ENCODE results near the gene CEMIP. TPM values are rescaled to one million over a fixed set of nuclear protein-coding genes. Genes with fewer than 3 reads are reported as not detected.

CEMIP gene
- total and polyA plus RNA-seq, 2 of the 13 experiments (the other 11 are each of a cell fraction or from before 2014, with no cell fraction given), result 4.3 to 28.5 TPM

DNA sequence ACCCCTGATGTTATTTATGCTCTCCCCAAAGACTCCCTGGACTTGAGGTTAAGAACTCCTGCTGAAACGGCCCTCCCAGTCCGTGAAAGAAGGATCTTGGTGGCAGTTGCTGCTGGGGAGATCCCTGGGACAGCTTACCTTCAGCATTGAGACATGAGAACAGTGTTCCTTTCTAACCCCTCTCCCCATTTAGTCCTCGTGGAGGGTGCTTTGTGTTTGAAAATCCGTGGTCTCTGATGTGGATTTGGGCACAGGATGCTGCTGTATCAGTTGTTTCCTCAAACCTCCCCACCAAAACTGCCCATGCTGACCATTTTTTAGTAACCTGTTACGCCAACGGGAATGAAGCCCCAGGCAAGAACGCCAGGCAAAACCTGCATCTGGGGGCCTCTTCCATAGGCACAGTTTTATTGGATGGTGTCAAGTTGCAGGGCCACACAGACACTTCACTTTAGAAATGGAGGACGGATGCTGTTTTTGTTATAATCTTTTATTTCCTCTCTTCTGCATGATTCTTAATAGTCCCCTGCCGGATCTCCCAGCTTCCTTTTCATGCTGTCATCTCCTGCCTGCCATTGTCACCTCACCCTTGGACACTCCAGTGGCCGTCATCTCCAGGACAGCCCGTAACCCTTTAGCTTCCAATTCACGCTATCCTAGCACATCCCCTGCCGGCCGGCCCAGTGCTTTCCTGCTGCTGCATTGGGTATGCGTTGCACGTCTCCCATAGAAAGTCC, 31.7 kb upstream of the CEMIP start:
- Histone ChIP-seq H3K27ac (ENCODE audit: extremely low read length, insufficient read depth, low read length) (no peak overlapping the region), H3K9ac (ENCODE audit: insufficient read depth, low read depth, low read length) (no peak overlapping the region), H3K79me2 (ENCODE audit: insufficient read depth, low read length) (peaks cover 2% of the 10 kb centered on the region), H3K4me2 (ENCODE audit: low read depth, low read length) (no peak overlapping the region), H3K4me1 (ENCODE audit: insufficient read depth, low read length) (peaks cover 27% of the 10 kb centered on the region), H4K20me1 (ENCODE audit: insufficient read depth, low read length) (no peaks in the 10 kb centered on the region), H2AFZ (ENCODE audit: low read length) (no peak overlapping the region), H3K4me3 (replicated peaks in 1 of 3; ENCODE audit: insufficient read depth in 1 of 3, low read depth in 2 of 3, low read length in 3 of 3) (no peak overlapping the region), H3K36me3 (replicated peaks in 1 of 2; ENCODE audit: control insufficient read depth in 1 of 2, insufficient read depth in 2 of 2, low read length in 2 of 2) (no peaks in the 10 kb centered on the region; a peak in 1 of 5 replicates), H3K9me3 (ENCODE audit: low read length) (no peaks in the 10 kb centered on the region), H3K27me3 (ENCODE audit: control insufficient read depth in 1 of 2, insufficient read depth in 2 of 2, low read length in 2 of 2) (no peaks in the 10 kb centered on the region)
- in situ Hi-C loops (cut with HindIII; ENCODE audit: extremely low pct_ligation_motif_present, low pct_unique_long_range_greater_than_20kb), result no loop called here
- 95% methylated on average over 16 of the region's 16 CpGs for WGBS (ENCODE audit: low lambda C conversion rate)
- FAIRE-seq (no peak), ATAC-seq (no peak), DNase-seq (ENCODE audit: low spot score) (no peak)
- BruUV-seq (replicated peaks), result no TSS peak
- POLR2A ChIA-PET, result no interaction called here
- CTCF ChIA-PET (ENCODE audit: low intra/inter-chr PET ratio, low total read pairs), result no interaction called here
- TF ChIP-seq HMG20A (CRISPR knock-in tag; IDR thresholded peaks at IDR 0.05; ENCODE audit: borderline replicate concordance), result no peak
- TF ChIP-seq, protein P1, sequence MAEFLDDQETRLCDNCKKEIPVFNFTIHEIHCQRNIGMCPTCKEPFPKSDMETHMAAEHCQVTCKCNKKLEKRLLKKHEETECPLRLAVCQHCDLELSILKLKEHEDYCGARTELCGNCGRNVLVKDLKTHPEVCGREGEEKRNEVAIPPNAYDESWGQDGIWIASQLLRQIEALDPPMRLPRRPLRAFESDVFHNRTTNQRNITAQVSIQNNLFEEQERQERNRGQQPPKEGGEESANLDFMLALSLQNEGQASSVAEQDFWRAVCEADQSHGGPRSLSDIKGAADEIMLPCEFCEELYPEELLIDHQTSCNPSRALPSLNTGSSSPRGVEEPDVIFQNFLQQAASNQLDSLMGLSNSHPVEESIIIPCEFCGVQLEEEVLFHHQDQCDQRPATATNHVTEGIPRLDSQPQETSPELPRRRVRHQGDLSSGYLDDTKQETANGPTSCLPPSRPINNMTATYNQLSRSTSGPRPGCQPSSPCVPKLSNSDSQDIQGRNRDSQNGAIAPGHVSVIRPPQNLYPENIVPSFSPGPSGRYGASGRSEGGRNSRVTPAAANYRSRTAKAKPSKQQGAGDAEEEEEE (CRISPR knock-in tag; IDR thresholded peaks at IDR 0.05; ENCODE audit: borderline replicate concordance), result no peak
- TF ChIP-seq, protein P2, sequence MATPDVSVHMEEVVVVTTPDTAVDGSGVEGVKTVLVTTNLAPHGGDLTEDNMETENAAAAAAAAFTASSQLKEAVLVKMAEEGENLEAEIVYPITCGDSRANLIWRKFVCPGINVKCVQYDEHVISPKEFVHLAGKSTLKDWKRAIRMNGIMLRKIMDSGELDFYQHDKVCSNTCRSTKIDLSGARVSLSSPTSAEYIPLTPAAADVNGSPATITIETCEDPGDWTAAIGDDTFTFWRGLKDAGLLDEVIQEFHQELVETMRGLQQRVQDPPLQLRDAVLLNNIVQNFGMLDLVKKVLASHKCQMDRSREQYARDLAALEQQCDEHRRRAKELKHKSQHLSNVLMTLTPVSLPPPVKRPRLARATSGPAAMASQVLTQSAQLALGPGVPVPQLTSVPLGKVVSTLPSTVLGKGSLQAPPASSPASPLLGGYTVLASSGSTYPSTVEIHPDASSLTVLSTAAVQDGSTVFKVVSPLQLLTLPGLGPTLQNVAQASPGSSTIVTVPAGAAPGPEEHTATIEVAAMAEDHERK (CRISPR knock-in tag; IDR thresholded peaks at IDR 0.05; ENCODE audit: low read depth), result no peak
- no peak for TF ChIP-seq E2F5 (CRISPR knock-in tag; conservative IDR thresholded peaks at IDR 0.05)
- no peak for TF ChIP-seq ATF4 (CRISPR knock-in tag; IDR thresholded peaks at IDR 0.05)
- no peak for TF ChIP-seq ZNF788 (CRISPR knock-in tag; IDR thresholded peaks at IDR 0.05; ENCODE audit: borderline replicate concordance)
- intact Hi-C loops (cut with micrococcal nuclease; ENCODE audit: unreplicated experiment), result no loop called here
